GM18519 (cell line): ENCODE measurements around the gene BRIX1.

Experiments used
- ATAC-seq: cut with Tn5 transposase; IDR thresholded peaks from one replicate; pipeline ENCODE4 v1.9.1; 2021; ENCODE audit warnings: mild to moderate bottlenecking, moderate library complexity; ENCODE audit not compliant: unreplicated experiment, low FRiP score

The BRIX1 gene, protein sequence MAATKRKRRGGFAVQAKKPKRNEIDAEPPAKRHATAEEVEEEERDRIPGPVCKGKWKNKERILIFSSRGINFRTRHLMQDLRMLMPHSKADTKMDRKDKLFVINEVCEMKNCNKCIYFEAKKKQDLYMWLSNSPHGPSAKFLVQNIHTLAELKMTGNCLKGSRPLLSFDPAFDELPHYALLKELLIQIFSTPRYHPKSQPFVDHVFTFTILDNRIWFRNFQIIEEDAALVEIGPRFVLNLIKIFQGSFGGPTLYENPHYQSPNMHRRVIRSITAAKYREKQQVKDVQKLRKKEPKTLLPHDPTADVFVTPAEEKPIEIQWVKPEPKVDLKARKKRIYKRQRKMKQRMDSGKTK

GRCh38 chr5:34915139-34915855, at the start of gene BRIX1, which contains the start of gene RAD1:
TSS of gene BRIX1 (plus strand) at chr5:34915711. CDS start at chr5:34915739, 28 bp downstream.
TSS of gene RAD1 (minus strand) at chr5:34915504. CDS start at chr5:34914892, 612 bp downstream.
- peak; percentile 96 for ATAC-seq

DNA sequence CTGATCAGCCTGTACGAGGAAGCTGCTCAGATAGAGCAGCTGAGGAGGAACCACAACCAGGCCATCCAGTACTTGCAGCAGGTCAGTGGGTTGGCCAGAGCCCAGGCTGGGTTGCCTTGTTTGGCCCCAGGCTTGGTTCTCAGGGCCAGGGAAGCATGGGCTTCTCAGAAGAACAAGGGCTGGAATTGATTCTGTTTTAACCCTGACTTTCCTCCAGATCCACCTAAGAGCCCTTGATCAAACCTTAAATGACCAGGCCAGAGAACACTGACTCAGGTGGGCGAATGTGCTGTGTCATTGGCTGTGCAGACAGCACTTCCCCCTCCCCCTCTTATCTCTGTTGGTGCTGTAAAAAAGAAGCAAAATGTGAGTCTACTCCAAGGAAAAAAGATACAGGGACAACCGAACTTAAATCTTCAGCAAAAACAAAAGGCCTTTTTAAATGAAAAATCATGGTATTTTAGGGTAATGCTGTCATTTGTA, 48.5 kb upstream of the BRIX1 start:
- no peak for ATAC-seq

GRCh38 chr5:34867660-34868059, 47.9 kb upstream of the BRIX1 start:
- ATAC-seq, result no peak

DNA sequence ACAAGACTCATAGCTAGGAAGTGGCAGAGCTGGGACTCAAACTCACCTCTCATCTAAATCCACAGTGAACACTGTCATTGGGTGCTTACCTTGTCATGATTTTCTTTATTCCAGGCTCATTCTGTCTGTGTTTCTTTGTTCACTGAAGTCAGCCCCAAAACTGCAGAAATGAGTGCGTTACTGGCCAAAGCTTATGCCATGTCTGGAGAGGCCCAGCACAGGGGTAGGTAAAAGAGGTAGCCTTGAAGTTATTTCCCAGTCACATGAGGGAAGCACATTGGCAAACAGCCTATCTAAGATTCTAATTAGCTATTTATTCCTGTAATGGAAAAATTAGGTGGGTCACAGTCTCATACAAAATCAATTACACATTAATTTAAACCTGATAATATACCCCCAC, 46.7 kb upstream of the BRIX1 start:
- no peak for ATAC-seq

DNA sequence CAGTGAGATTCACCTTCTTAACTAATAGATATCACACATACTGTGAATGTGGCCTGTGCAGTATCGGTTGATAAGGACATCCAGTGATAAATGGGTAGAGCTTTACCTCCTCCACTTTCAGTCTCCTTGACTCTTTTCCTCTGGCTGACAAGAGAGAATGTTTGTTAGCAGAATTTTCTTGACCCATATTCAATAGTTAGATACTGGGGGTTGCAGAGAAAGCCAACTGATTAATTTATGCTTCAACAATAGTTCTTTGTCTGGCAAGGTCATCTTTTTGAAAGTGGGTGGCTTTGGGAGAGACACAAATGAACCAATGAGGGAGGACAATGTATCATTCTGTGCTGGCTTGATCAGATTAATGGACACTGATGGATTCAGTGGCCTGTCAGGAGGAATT, 46.3 kb upstream of the BRIX1 start:
- no peak for ATAC-seq

DNA sequence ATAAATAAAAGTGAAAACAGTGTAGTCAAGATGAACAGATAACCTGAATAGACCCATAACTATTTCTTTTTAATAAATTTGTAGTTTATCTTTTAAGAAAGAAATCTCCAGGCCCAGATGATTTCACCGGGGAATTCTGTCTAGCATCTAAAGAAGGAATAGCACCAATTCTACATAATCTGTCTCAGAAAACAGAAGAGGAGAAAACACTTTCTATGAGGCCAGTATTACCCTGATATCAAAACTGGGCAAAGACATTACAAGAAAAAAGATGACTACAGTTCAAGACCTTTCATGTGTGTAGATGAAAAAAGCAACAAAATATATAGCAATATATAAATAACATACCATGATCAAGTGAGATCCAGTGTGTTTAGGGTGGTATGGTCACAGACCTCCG, 45.1 kb upstream of the BRIX1 start:
- ATAC-seq, result no peak

- no peak for ATAC-seq
These were observed 39.2 kb upstream of the BRIX1 start for GRCh38 chr5:34876275-34876674.

GRCh38 chr5:34881246-34881645, 34.3 kb upstream of the BRIX1 start:
- ATAC-seq, result no peak

GRCh38 chr5:34886392-34887119, 29.0 kb upstream of the BRIX1 start:
- ATAC-seq, result no peak

DNA sequence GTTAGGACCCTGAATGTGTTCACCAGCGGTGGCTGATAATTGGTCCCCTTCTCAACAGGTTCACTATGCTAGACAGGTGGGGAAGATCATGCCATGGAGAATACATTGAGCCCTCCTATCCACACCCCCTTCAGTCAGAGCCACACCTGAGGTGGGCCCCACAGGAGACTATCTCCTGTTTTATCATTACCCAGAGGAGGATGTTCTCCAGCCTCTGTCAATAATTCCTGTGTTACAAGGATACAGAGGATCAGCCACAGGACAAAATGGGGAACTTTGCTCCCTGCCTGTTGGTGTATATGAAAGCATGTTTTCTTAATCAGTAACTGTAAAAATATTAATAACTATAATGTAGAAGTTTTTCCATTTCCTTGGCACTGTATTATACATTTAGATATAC, 26.1 kb upstream of the BRIX1 start:
- no peak for ATAC-seq

GRCh38 chr5:34891981-34892380, 23.5 kb upstream of the BRIX1 start:
- ATAC-seq, result no peak

GRCh38 chr5:34892414-34892813, 23.1 kb upstream of the BRIX1 start:
- ATAC-seq, result no peak

DNA sequence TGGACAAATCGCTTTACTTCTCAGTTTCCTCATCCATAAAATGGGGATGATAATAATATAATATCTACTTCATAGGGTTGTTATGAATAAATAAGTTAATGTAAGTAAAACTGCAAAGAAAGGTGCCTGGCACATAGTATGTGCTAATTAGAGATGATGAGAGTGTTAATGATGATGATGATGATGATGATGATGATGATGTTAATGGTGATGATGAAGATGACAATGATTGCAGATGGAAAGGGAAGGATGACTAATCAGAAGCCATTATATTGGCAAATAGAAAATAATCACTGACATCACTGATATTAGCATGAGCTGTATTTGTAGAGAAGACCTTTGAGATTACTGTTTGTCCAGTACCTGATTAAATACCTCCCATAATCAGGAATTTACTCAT, 20.8 kb upstream of the BRIX1 start:
- no peak for ATAC-seq

GRCh38 chr5:34895641-34896419, 19.7 kb upstream of the BRIX1 start:
- no peak for ATAC-seq

- no peak for ATAC-seq
These were observed 17.9 kb upstream of the BRIX1 start for GRCh38 chr5:34897646-34898045.

DNA sequence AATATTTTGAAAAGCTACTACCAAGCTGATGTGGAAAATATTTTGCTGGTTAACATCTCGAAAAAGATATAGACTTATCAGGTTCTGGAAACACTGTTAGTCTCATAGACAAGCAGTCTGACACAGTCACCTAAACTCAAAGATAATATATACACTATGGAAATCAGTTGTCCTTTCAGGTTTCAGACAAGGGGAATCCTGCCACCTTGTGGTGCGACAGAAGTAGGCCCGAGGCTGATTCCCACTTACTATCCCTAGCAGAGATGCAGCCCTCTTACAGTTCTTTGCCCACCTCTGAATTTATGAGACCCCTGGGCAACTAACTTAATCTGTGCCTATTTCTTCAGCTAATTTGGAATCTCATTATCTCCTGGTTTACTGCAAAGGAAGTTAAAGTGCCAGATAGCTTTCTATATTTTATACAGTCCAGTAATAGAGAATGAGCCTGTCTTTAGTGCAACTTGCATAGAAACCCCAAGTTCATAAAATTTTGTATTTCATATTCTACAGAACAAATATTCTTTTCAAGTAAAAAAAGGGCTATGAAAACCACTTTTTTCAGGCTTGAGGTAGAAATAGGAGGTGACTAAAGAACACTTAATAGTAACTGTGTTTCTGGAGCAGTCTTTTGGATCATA, 17.1 kb upstream of the BRIX1 start:
- peak; percentile 72 for ATAC-seq

GRCh38 chr5:34899066-34899465, 16.4 kb upstream of the BRIX1 start:
- no peak for ATAC-seq

DNA sequence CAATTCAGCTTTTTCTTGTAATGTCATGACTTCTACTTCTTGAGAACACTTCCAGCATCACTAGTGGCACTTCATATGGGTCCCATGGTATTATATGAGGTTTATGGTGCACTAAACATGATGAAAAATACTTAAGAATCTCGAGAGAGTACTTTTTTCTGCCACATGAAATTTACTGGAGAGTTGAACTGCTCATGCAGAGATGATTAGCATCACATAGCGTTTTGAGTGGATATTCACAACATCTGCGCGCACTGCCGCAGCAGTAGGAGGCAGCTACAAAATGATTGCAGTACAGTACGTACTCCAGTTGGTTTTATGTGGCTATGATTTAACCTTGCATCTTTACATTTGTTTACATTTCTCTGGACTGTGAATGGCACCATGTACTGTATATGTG, 14.9 kb upstream of the BRIX1 start:
- no peak for ATAC-seq

DNA sequence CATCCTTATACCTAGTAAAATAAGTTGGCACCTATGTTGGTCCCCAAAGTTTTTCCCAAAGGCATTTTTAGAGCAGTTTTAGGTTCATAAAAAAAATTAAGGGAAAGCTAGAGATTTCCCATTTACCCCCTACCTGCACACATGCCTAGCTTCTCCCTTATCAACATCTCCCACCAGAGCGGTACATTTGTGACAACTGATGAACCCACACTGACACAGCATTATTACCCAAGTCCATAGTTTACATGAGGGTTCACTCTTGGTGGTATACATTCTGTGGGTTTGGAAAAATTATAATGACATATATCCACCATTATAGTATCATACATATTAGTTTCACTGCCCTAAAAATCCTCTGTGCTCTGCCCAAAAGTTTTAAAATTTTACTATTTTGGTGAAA, 12.3 kb upstream of the BRIX1 start:
- ATAC-seq, result no peak

- no peak for ATAC-seq
These were observed 9.9 kb upstream of the BRIX1 start for GRCh38 chr5:34905564-34905963.
